Gastrocnemius medialis (tissue), 4 donors: ENCODE measurements around the gene MAP2K6. TPM values are rescaled to one million over a fixed set of nuclear protein-coding genes. Genes with fewer than 3 reads are reported as not detected.

Source experiments
- ATAC-seq, 2 donors: fragments of 150-250 bp; one replicate each; pipeline ENCODE4 v1.9.1; 2016
- DNase-seq, 2 donors: peaks; one replicate each; pipeline ENCODE4 v3.0.0-alpha.2; 2019
- H3K27ac ChIP-seq, 4 donors: fragments of 200-600 bp; sonication (generic); 1 replicate in 1 of 4; 2 replicates in 3 of 4; pipeline ENCODE4 v1.5.1; 2016 to 2018; ENCODE audit warnings: mild to moderate bottlenecking in 2 of 4, moderate library complexity in 1 of 4
- H3K27me3 ChIP-seq, 3 donors: fragments of 200-600 bp; sonication (generic) in 2 of 3; 1 replicate in 1 of 3; 2 replicates in 2 of 3; pipeline versions ENCODE4 v1.5.1 to v1.6.0; 2016 to 2019; ENCODE audit warnings: mild to moderate bottlenecking in 1 of 3, moderate library complexity in 1 of 3
- H3K36me3 ChIP-seq, 2 donors: fragments of 200-600 bp; sonication (generic) in 1 of 2; one replicate each; pipeline ENCODE4 v1.5.1; 2017 to 2018
- H3K4me1 ChIP-seq, 2 donors: fragments of 200-600 bp; sonication (generic) in 1 of 2; one replicate each; pipeline ENCODE4 v1.5.1; 2016 to 2017; ENCODE audit warnings: mild to moderate bottlenecking in 2 of 2
- H3K4me3 ChIP-seq, 4 donors: fragments of 200-600 bp; sonication (generic) in 3 of 4; 1 replicate in 1 of 4; 2 replicates in 3 of 4; pipeline ENCODE4 v1.5.1; 2016 to 2019; ENCODE audit warnings: mild to moderate bottlenecking in 2 of 4
- H3K9me3 ChIP-seq, 3 donors: fragments of 200-600 bp; sonication (generic) in 2 of 3; 1 replicate in 1 of 3; 2 replicates in 2 of 3; pipeline ENCODE4 v1.5.1; 2016 to 2019
- POLR2A ChIP-seq, 2 donors: fragments of 450-650 bp; IDR thresholded peaks; one replicate each; pipeline ENCODE4 v1.6.1; 2017; ENCODE audit warnings: antibody characterized with exemption in 2 of 2, mild to moderate bottlenecking in 2 of 2, moderate library complexity in 2 of 2
- in situ Hi-C, 4 donors: fragments of 200-750 bp; cut with MboI; loops; one replicate each; pipeline versions ENCODE4 v1.15.0 to v1.8.0; 2017; ENCODE audit warnings: low sequenced_read_pairs in 4 of 4
- intact Hi-C: fragments of 100-400 bp; cut with DNase I; formaldehyde crosslinking; loops from one replicate; pipeline ENCODE4 v1.15.1; 2023; ENCODE audit warnings: low total_unique reads
- total RNA-seq, 4 donors: library from RNA; depleted of rRNA; stranded (reverse); fragments of >200 nt; gene quantifications; one replicate each; pipeline versions ENCODE4 v1.1.0 to v1.2.3, GENCODE V29; 2016
- TF ChIP-seq, protein P1 (sequence below), 5 experiments: fragments of 450-650 bp in 3 of 5; fragments of 200-600 bp in 2 of 5; sonication (generic) in 2 of 5; IDR thresholded peaks in 4 of 5; conservative IDR thresholded peaks in 1 of 5; 1 replicate in 4 of 5; 2 replicates in 1 of 5; pipeline ENCODE4 v1.5.1; 2016 to 2019; ENCODE audit warnings: antibody characterized with exemption in 5 of 5, mild to moderate bottlenecking in 3 of 5, moderate library complexity in 3 of 5

Gene MAP2K6
- total RNA-seq, 4 donors from 2014 or later, result 35.1 to 351 (median 223) TPM

DNA sequence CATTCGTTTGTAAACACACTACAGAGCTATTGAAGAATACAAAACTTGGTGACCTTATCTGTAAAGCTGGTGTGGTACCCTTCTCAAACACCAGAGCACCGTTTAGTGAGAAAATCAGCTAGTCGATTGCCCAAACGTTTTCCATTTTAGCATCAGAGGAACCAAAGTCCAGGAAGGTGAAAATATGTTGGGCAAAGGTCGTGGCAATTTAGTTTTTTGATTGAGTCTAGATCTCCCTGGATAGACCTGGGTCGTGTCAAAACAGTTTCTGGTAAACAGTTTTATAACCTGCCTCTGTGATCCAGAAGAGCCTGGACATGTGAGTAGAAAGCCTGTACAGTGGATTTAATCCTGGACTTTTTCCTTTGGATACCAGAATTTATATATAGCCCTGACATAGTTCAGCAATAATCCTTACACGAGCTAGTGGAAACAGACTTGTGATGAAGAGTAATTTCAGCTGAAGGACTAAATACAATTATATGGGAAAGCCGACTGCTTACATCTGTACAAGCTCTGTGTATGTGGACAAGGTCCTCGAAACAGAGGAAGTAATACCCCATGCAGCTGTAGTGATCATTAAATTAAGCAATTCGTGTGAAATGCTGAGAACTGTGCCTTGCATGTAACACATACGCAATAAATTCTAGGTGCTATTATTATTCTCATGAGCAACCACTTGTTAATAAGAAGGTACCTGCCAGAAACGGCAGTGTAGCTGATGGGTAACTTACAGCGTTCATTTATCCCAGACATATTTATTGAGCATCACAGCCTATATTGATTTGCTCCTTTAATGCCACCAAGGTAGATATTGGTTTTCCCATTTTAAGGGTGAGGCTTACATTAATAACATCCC is 72.5 kb downstream of the MAP2K6 start:
- peak; percentile 82 to 90 for ATAC-seq
- no peak for DNase-seq
- intact Hi-C loops, result loop anchor here (5.0 kb wide), 1 partner anchor 35 kb away; no protein-coding TSS in a partner anchor
- H3K36me3 ChIP-seq, result no peaks in the 10 kb centered on the region
- TF ChIP-seq, protein P1, sequence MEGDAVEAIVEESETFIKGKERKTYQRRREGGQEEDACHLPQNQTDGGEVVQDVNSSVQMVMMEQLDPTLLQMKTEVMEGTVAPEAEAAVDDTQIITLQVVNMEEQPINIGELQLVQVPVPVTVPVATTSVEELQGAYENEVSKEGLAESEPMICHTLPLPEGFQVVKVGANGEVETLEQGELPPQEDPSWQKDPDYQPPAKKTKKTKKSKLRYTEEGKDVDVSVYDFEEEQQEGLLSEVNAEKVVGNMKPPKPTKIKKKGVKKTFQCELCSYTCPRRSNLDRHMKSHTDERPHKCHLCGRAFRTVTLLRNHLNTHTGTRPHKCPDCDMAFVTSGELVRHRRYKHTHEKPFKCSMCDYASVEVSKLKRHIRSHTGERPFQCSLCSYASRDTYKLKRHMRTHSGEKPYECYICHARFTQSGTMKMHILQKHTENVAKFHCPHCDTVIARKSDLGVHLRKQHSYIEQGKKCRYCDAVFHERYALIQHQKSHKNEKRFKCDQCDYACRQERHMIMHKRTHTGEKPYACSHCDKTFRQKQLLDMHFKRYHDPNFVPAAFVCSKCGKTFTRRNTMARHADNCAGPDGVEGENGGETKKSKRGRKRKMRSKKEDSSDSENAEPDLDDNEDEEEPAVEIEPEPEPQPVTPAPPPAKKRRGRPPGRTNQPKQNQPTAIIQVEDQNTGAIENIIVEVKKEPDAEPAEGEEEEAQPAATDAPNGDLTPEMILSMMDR (IDR thresholded peaks at IDR 0.05 in 4 of 5, conservative IDR thresholded peaks at IDR 0.05 in 1 of 5), result no peak
- peak; percentile 31 to 54 for TF ChIP-seq POLR2A (IDR thresholded peaks at IDR 0.05)
- no peaks in the 10 kb centered on the region for H3K9me3 ChIP-seq
- in situ Hi-C loops, result no loop called here
- peaks cover 34 to 56% of the 10 kb centered on the region in 2 donors for H3K4me1 ChIP-seq
- H3K27ac ChIP-seq, result peak overlapping the region; percentile 85 to 96 (median 95)
- H3K27me3 ChIP-seq, result no peaks in the 10 kb centered on the region
- peak overlapping the region in 3 of 4 donors; percentile 19 to 31 (median 20) for H3K4me3 ChIP-seq

DNA sequence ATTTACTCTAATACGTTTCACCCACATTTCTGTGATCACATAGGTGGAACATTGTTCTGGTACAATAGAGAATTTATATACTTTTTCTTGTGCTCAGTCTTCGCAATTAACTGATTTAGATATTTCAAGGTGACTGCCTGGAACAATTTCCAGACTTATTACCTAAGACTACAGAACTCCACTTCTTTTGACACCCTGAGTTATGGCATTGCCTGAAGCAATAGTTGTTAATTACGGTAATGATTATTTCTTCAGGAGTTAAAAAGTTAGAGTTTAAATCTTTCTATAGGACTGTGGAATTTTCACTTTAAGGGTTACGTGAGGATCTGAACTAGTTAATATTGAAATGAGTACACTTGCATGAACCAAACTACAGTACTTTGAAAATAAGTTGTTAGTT is 74.8 kb downstream of the MAP2K6 start:
- intact Hi-C loops (loop anchor here (5.0 kb wide), 1 partner anchor 37 kb away; no protein-coding TSS in a partner anchor), in situ Hi-C loops (no loop called here)
- DNase-seq (no peak), ATAC-seq (no peak)
- Histone ChIP-seq H3K27me3 (no peaks in the 10 kb centered on the region), H3K4me1 (peaks cover 44 to 47% of the 10 kb centered on the region in 2 donors), H3K9me3 (no peaks in the 10 kb centered on the region), H3K27ac (peak overlapping the region; percentile 52 to 96 (median 68)), H3K36me3 (no peaks in the 10 kb centered on the region), H3K4me3 (no peak overlapping the region)
- TF ChIP-seq, protein P1 (IDR thresholded peaks at IDR 0.05 in 4 of 5, conservative IDR thresholded peaks at IDR 0.05 in 1 of 5), result no peak
- TF ChIP-seq POLR2A (IDR thresholded peaks at IDR 0.05), result no peak

DNA sequence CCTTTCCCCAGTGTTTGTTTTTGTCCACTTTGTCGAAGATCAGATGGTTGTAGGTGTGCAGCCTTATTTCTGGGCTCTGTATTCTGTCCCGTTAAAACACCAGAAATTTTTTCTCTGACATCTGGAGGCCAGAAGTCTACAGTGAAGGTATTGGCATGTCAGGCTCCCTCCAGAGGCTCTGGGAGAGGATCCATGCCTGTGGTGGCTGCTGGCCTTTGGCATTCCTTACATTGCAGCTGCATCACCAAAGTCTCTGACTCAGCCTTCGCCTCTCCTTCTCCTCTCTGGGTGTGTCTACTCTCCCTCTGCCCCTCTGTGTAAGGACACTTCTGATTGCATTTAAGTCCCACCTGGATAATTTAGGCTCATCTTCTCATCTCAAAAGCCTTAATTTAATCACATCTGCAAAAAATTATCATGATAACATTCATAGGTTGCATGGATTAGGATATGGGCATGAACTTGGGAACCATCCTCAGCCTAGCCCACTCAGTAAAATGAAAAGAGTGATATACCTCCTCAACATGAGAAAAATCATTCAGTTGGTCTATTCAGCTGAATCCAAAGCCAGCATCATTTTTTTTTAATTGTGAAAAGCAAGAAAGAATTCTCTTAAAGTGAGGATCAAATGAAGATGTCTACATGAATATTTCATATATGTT is 78.0 kb downstream of the MAP2K6 start:
- Histone ChIP-seq H3K4me3 (no peak overlapping the region), H3K27me3 (no peaks in the 10 kb centered on the region), H3K36me3 (no peaks in the 10 kb centered on the region), H3K9me3 (no peaks in the 10 kb centered on the region), H3K27ac (peak overlapping the region; percentile 12 to 53 (median 28)), H3K4me1 (peaks cover 22% of the 10 kb centered on the region in 2 donors)
- DNase-seq (no peak), ATAC-seq (peak; percentile 34 to 85)
- no peak for TF ChIP-seq POLR2A (IDR thresholded peaks at IDR 0.05)
- TF ChIP-seq, protein P1 (IDR thresholded peaks at IDR 0.05 in 4 of 5, conservative IDR thresholded peaks at IDR 0.05 in 1 of 5), result no peak
- in situ Hi-C loops (no loop called here), intact Hi-C loops (loop anchor here (5.0 kb wide), 1 partner anchor 65 kb away; no protein-coding TSS in a partner anchor)

DNA sequence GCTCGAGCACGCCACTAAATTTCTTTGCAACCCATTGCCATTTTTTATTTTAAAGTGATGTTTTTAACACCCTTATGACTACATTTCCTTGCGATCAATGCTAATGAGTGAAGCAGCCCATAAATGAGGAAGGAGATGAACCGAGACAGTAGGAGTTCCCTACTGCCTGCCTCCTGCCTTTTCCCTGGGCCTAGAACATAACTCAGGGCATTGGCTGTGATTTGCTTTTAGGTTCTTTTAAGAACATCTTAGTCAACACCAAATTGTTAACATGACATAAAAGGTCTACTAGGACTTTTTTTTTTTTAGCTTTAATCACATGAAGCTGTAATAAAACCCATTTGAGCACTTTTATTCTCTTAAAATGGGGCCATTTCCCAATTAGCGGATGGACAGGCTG is 81.3 kb downstream of the MAP2K6 start:
- DNase-seq (no peak), ATAC-seq (no peak)
- TF ChIP-seq, protein P1 (IDR thresholded peaks at IDR 0.05 in 4 of 5, conservative IDR thresholded peaks at IDR 0.05 in 1 of 5), result no peak
- no peak for TF ChIP-seq POLR2A (IDR thresholded peaks at IDR 0.05)
- Histone ChIP-seq H3K36me3 (no peaks in the 10 kb centered on the region), H3K27ac (peak overlapping the region in 1 of 4 donors; percentile 35), H3K4me3 (no peak overlapping the region), H3K9me3 (no peaks in the 10 kb centered on the region), H3K27me3 (no peaks in the 10 kb centered on the region), H3K4me1 (peaks cover 37% of the 10 kb centered on the region in 2 donors)
- intact Hi-C loops, result no loop called here
- in situ Hi-C loops, result no loop called here
